ENCODE results near the gene FAM168A.

DNA sequence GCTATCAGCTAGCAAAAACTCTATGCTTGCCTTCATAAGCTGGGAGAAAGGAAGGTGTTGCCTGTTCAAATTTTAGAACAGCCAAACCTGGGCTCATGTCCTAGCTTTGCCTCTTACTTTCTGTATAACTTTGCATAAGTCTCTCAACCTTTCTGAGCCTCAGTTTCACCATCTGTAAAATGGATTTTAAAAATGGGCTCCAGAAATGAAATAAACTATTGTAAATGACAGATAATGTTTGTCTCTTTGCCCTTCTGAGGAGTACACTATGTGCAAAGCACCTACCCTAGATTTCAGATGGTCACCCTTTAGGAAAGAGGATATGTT is 68.7 kb downstream of the FAM168A start:
- TF ChIP-seq EGR1 (IDR thresholded peaks at IDR 0.05; ENCODE audit: borderline replicate concordance in 1 of 2, low read depth in 2 of 2, low read length in 2 of 2) (no peak), YY1 (IDR thresholded peaks at IDR 0.05; ENCODE audit: low read depth, low read length) (no peak), ATF7 (IDR thresholded peaks at IDR 0.05; ENCODE audit: low read depth) (no peak)
- TF ChIP-seq, protein P1, sequence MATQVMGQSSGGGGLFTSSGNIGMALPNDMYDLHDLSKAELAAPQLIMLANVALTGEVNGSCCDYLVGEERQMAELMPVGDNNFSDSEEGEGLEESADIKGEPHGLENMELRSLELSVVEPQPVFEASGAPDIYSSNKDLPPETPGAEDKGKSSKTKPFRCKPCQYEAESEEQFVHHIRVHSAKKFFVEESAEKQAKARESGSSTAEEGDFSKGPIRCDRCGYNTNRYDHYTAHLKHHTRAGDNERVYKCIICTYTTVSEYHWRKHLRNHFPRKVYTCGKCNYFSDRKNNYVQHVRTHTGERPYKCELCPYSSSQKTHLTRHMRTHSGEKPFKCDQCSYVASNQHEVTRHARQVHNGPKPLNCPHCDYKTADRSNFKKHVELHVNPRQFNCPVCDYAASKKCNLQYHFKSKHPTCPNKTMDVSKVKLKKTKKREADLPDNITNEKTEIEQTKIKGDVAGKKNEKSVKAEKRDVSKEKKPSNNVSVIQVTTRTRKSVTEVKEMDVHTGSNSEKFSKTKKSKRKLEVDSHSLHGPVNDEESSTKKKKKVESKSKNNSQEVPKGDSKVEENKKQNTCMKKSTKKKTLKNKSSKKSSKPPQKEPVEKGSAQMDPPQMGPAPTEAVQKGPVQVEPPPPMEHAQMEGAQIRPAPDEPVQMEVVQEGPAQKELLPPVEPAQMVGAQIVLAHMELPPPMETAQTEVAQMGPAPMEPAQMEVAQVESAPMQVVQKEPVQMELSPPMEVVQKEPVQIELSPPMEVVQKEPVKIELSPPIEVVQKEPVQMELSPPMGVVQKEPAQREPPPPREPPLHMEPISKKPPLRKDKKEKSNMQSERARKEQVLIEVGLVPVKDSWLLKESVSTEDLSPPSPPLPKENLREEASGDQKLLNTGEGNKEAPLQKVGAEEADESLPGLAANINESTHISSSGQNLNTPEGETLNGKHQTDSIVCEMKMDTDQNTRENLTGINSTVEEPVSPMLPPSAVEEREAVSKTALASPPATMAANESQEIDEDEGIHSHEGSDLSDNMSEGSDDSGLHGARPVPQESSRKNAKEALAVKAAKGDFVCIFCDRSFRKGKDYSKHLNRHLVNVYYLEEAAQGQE (IDR thresholded peaks at IDR 0.05; ENCODE audit: low read depth, low read length), result no peak
